Stimulated activated CD4-positive, alpha-beta T cell treated with anti-CD3 and anti-CD28 coated beads, Interleukin-4, amount 100 ng/mL, for 24 hours (primary cell): ENCODE data around the gene VTI1A.

Experiments
- DNase-seq: peaks from one replicate; pipeline ENCODE4 v3.0.0-alpha.2; 2020

Gene VTI1A

DNA sequence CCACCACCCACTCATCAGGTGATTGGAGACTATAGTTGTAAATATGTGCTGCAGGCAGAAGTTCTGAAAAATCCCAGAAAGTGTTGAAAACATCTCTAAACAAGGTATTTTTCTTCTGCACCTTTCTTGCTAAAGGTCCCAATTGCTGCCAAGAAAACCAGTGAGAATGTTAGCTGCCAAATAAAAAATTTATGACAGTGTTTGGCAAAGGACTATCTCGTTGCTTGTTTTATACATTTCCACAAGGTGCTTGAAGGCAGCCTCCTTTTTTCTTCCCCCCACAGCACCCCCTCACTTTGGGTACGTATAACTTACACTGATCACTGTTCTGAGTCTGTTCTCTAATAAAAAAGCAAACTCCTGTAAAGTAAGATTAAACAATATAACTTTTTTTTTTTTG lies 344.4 kb downstream of the VTI1A start:
- no peak for DNase-seq

DNA sequence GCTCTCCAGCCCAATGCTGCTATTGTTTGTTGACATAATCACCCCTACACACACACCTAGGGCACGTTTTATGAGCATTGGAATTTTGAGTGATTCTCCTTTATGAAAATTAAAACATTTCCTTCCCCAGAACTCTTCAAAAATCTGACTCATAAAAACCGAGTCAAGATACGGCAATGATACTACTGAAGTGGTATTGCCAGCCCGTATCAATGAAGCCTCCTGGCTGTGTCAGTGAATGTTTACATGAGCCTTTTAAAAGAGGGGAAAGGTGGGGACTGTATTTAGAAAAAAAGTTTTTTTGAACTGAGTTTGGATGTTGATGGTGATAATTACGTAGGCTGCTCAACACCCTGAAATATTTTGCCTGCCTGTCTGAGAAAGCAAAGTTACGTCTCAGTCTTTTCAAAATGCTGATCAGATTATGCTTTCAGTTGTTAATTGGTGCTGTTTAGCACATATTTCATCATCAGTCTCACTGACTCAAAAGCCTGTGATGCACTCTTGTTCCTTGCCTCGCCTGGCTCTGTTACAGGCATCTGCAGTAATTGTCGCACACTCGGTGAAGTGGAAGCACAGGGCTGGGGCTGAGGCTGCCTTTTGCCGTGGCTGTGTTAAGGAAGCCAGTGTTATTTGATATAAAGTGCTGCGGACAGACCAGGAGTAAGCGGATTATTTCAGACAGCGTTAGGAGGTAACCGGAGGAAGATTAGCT lies 345.6 kb downstream of the VTI1A start:
- DNase-seq = no peak

DNA sequence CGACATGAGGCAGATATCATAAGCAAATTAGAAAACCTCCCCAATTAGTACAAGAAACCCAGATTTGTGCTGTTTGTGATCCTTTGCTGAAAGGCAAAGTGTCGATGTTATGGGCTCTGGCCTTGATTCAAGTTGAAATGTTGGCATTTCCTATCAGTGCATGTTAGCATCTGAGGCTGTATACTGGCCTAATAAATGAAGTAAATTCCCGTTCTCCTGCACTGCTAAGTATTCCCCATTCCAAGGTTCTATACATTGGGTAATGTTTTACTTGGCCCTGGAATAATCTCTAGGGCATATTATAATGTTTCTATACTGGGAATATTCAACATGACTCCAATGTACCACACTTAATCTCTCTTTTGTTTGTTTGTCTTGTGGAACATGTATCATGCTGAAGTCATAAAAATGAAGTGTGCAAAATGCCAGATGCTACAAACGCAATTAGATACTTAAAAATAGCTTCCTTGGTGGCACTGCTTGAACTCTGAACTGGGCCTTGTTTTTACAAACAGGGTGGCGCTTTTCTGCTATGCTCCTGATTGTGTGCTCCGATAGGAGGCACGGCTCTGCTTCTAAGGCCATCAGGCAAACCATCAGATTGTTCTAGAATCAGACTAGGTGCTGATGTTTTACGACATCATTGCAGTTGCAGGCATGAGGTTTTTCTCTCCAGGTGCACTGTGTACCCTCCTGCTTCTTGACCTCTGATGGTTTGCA lies 346.3 kb downstream of the VTI1A start:
- DNase-seq = no peak

DNA sequence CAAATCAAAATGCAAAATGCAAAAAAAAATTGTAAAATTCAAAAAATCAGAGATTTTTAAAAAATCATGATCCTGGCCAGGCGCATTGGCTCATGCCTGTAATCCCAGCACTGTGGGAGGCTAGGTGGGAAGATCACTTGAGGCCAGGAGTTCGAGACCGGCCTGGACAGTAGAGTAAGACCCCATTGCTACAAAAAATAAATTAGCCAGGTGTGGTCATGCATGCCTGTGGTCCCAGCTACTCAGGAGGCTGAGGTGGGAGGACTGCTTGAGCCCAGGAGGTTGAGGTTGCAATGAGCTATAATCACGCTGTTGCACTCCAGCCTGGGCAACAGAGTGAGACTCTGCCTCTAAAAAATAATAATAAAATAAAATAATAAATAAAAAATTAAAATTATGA lies 347.2 kb downstream of the VTI1A start:
- DNase-seq = no peak

DNA sequence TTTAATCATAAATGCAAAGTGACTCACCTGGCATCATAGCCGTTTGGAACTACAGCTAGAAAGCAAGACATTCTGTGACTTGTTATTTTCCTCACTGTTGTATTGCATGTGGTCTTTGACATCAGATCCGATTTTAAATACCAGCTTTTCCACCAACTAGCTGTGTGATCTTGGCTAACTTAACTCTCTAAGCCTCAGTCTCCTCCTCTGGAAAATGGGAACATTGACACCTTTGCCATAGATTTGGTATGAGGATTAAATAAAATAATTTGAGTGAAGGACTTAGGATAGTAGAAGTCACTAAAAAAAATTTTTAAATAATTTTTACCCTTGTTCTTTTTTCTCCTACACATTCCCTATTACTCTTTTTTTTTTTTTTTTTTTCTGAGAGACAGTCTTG lies 348.1 kb downstream of the VTI1A start:
- no peak for DNase-seq

DNA sequence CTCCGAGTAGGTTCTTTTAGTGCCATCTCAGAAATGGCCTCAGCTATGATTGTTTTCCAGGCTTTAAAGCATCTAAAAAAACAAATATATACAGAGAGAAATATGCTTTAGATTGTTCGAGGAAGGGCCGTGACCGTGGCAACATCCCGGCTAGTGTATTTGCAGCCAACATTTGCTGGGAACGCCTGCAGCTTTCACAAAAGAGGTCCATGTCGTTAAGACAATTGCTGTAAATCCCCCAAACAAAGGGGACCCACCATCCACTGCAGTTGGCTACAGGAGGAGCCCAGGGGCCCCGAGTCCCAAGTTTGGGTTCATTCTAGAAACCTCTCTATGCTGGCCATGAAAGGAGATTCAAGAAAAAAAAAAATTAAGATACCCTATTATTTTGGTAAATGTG lies 350.2 kb downstream of the VTI1A start:
- no peak for DNase-seq

DNA sequence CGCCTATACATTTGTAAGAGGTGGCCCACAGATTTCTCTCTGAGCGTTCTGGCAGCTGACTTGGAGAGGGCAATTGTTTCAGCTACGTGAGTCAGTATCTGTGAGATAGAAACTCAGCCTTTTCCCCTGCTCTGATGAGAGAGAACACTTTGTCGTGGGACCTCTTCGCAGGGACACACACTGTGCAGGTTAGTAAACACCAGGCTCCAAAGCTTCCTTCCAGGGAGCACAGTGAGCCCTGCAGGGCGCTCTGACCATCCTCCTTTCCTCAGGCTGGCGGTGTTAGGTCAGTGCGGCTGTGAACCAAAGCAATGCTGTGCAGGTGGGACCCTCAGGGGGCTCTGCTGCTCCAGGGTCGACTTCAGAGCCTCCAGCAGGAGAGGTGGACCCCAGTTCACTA lies 350.8 kb downstream of the VTI1A start:
- no peak for DNase-seq

DNA sequence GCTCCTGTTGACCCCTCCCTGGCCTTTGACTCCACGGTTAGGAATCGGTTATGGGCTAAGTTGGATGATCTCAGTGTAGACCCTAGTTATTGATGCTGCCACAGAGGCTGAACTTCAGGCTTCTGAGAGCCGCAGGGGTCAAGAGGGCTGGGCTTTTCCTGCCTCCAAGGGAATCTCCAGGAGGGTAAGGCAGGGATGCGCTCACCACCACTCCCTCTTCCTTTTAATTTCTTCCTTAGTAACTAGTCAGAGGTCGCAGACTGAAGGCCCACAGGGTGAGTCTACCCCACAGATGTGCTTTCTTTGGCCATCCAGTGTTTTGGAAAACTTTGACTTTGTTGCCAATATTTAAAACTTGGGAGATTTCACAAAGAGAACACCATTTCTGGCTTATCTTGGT lies 352.0 kb downstream of the VTI1A start:
- no peak for DNase-seq

DNA sequence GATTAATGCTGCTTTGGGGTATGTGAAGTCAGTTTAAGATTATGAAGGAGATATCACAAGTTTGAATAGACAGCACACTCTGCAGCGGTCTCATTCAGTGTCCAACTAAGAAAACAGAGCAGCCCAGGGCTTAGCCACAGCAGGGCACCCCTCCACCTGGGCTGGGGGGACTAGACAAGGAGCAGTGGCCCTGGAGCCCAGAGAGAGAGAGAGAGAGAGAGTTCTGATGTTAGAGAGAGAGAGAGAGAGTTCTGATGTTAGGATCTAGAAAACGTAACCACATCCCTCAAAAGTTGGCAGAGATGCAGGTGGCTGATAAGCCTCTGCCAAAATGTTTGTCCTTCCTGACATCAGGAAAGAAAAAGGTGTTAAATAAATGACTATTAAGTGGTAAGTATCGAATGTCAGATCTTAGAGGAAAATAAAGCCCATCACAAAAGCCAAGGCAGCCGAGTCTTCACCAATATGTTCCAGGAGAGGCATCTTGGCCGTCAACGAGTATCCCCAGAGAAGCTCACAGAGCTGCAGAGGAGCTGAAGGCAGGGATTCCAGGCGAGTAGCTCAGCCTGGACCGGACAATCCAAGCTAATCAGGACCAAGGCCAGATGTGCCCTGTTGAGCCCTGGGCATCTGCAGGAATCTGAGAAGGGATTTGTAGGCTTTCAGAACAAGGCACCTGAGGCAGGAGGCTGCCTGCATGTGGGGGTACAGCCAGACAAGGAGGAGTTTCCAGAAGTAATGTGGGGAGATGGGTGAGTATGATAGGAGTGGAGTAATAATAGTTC lies 352.9 kb downstream of the VTI1A start:
- no peak for DNase-seq

DNA sequence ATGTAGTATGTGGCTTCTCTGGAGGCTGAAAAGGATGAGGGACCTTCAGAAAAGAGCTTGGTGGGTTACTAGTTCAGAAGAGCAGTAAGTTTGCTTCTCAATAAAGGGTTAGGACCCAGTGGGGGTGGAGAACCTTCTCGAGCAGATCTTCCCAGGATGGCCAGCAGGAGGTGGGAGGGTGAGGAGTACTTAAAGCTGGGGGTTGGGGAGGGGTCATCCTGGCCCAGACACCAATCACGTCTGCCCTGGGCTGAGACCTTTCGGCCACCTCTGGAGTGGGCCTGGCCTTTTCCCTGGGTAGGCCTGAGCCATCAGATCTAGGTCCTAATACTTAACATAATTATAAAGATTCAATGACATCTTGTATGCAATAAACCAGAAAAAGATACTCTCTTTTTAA lies 354.0 kb downstream of the VTI1A start:
- no peak for DNase-seq

DNA sequence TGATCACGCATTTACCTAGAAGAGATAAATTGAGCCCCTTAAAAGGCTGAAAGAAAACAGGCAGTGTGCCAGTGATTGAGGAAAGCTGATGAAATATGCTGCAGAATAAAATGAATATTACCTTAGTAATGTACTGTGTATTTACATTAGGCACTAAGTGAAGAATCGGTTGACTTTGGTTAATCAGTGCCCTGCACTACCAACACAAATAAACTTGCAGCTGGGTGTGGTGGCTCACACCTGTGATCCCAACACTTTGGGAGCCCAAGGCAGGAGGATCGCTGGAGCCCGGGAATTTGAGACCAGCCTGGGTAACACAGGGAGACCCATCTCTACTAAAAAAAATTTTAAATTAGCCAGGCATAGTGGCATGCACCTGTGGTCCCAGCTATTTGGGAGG lies 354.7 kb downstream of the VTI1A start:
- DNase-seq = no peak

DNA sequence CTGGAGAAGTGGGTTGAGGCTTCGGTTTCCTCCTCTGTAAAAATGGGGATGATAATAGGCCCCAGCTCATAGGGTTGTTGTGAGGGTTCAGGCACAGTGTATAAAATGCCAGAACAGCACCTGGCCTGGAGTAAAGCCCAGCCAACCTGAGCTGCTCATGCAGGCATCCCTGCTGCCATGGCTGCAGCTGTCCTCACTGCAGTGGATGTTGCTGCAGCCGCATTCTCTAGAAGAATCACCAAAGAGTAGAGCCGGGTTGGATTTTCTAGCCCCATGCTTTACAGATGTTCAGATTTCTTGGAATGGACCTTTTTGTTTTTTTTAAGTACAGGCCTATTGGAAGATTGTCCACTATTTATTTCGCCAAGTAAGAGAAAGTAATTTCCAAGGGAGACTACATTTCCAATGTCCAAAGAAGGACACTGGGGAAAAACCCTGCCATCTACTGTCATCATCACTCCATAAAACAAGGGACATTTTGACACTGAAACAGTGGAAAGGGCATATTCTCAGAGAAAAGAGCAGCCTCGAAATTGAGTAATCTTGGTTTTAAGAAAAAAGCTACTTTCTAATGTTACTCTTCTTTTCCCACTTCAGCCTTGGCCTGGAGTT lies 355.5 kb downstream of the VTI1A start:
- DNase-seq = no peak

DNA sequence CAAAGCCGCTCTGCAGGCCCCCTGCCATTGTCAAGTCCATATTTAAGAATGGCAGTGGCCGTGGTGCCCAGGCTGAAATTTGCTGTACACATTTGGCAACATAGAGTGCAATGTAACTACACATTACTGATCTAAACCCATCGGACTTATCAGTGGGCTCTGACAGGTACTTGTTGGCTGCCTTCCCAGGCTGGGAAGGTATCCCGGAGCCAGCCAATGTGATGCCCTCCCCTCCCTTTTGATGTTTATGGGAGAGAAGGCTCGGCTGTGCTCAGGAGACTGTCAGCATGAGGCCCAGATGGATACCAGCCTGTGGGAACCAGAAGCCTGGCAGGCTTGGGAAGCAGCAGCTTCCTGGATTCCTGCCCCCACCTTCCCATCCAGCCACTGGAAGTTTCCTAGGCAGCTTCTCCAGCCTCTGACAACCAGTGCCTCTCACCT lies 357.0 kb downstream of the VTI1A start:
- no peak for DNase-seq

DNA sequence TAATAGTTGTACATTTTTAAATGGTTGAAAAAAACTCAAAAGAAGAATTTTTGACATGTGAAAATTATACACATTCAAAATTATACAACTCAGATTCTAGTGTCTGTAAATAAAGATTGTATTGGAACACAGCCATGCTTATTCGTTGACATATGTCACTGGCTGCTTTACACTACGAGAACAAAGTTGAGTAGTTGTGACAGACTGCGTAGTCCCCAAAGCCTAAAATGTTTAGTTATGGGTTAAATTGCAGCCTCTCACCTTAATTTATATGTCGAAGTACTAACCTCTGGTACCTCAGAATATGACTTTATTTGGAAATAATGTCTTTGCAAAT lies 358.2 kb downstream of the VTI1A start:
- DNase-seq = no peak

DNA sequence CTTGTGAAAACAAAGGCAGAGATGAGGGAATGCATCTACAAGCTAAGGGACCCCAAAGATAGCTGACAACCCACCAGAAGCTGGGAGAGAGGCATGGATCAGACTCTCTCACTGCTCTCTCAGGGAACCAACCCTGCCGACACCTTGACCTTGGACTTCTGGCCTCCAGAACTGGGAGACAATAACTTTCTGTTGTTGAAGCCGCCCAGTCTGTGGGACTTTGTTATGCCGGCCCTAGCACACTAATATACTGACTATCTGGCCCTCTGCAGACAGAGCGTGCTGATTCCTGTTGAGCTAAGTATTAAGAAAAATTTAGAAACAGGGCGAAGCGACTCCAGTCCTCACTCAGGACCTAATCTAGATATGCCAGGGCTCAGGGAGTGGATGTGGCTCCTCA lies 358.7 kb downstream of the VTI1A start:
- DNase-seq = no peak

DNA sequence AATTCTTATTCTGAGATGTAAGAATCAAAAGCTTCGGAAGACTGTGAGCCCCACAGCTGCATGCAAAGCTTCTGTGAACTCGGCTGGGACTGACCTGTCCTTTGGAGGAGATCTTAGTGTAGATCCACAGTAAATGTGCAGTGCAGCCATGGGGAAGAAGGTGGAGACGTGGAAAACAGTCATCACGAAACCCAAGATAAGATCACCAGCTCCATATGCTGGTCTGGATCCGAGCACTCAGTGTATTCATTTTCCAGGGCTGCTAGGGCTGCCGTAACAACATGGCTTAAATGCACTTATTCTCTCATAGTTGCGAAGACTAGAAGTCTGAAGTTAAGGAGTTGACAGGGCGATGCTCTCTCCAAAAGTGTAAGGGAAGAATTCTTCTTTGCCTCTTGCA lies 360.0 kb downstream of the VTI1A start:
- no peak for DNase-seq

DNA sequence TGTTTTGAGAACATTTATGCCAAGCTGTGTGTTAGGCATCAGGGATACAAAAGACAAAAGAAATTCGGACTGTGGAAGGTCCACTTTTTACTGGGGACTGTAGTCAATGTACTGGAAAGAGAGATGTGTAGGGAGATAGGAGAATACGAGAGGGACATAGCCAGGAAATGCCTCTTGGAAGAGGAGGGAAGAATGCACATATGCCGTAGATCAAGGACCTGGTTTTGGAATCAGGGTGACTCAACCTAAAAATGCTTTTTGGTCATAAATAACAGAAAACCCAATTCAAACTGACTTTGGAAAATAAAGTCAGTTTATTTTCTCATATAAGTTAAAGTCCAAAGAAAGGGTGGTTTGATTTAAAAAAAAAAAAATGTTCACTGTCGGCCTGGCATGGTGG lies 362.7 kb downstream of the VTI1A start:
- no peak for DNase-seq

DNA sequence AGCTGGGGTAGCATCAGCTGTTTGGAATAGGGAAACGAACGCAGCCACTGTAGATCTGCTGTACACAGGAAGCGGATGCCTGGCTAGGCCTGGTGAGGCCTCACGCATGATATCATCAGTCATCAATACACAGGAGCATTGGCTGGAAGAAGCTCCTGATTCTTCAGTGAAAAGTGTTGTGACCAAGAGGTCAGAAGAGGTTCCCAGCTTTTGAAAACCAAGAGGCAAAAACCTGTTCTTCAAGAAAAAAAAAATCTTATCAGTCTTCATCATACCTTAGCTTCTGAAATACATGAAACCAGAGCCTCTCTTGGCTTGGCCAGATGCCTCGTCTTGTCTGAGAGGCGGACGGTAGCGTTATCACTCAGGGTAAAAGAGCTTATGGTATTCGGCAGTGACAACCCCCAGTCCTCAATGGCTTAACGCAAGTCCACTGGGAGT lies 363.7 kb downstream of the VTI1A start:
- DNase-seq = no peak

DNA sequence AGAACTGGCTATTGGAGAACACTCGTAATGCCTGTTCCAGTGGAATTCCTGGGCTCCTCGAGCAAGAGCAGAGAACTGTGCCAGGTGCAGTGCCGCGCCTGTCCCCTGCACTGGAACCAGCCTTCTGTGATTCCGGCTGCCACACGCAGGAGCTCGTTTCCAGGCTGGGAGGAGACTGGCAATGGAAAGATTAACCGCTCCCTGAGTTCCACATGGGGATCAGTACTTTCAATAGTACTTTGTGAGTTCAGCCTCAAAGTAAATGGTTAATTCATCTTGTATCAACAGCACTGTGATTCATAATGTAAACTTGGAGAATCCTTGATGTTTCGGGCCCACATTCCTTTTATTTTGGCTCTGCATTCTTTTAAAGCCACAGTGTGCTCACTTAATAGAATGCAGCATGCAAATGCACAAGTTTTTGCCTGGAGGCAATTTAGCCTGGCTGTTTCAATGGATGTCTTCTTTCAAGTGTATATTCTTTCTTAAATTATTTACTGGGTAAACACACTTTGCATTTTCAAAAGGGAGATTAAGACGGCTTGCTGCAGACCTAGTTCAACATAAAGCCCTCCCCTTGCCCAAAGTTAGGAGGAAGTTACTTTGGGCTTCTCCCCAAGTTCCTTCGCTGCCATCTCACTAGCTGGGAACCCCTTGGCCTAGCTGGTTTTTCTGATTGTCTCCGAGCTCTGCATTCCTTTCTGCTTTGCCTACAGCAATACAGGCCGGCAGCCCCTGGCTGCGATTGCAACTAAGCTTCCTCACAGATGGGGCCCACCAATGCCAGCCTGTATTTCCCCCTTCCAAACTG lies 364.9 kb downstream of the VTI1A start:
- no peak for DNase-seq

DNA sequence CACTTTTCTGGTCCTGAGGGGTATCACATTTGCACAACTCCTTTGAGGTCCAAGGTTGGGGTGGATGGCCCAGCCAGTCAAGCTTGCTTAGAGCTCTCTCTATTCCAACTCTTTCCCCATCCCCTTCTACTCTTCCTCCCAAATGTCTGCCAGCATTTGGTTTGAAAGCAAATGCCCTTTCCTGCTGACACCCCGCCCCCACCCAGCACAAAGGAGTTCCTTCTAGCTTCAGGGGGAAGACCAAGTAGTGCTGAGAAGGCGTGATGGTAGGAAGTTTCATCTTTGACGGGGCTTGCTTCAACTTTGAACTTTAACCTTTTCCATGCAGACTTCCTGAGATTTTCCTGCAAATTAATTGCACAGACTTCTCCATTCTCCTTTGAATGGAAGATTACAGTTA lies 365.6 kb downstream of the VTI1A start:
- DNase-seq = no peak

DNA sequence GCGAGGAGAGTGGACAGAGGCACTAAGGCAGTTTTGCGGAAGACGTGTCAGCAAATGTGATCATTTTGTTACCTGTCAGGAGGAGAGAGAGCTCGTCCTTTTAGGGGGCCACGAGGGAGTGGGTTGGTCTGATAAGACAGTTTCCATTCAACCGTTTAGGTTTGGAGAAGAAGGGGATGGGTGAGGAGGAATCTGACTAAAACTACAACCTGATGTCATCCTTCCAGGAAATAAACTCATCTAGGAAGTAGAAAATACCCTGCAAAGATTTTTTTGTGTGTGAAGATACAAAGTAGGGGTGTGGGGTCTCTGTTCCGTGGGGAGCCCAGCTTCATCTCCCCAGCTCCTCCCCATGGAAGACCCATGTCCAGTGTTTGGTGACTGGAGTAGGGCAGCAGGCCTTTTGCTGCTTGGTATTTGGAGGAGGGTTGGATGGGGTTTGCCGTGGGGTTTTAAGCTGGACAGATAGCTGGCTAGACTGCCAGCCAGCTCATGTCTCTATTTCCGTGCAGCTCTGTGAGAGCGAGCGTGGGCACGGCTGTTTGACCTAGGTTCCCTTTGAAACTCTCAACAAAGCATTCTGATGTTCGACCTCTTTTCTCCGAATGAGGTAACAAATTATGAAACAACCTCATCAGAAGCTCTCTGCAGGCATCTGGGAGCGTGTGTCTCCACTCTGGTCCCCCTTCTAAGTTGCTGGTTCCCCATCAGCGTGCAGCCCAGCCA lies 367.0 kb downstream of the VTI1A start:
- DNase-seq = no peak
